Epithelial cell of esophagus (primary cell): ENCODE data around the gene DIO2.

ENCODE experiments used
- DNase-seq: peaks from one replicate; pipeline ENCODE4 v3.0.0; 2010; ENCODE audit warnings: low read depth
- H3K4me3 ChIP-seq: 2 replicates; pipeline ENCODE4 v1.5.1; 2011; ENCODE audit warnings: mild to moderate bottlenecking, low read length, control low read depth
- CTCF ChIP-seq: IDR thresholded peaks from 2 replicates; pipeline ENCODE4 v1.5.1; 2011; ENCODE audit warnings: low read depth, mild to moderate bottlenecking, low read length, control low read depth, inconsistent platforms; ENCODE audit not compliant: insufficient read depth; ENCODE audit errors: missing control alignments

Gene DIO2

DNA sequence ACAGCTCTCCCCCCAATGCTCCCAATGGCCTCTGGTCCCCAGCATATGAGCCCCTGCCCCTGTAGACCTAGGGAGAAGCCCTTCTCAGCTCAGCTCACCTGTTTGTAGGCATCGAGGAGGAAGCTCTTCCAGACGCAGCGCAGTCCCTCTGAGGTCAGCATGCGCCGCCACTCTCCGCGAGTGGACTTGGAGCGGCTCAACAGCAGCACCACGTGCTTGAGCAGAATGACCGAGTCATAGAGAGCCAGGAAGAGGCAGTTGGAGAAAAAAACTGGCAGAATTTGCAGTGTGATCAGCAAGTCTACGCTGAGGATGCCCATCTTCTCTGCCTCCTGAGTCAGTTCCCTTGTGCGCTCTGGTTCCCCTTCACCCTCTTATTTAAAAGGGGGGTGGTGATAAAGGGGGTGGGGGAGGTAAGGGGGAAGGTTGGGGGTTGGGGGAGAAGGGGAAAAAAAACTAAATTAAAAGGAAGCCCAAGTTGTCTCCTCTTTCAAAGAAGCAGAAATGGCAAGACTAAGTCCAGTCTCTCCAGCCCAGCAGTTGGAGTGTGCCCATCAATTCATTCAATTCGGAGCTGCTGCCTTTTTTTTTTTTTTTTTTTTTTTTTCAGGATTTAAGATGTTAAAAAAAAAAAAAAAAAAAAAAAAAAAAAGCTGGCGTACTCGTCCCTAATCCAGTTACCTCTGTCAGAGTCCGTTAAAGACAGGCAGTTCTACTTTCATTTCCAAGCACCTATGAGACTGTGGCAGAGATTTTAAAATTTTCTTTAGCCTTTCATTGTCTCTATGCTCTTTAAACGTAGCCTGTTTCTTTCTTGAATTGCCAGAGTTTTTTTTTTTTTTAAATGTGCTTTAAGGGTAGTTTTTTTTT is at the start of gene DIO2:
DIO2 (minus strand) TSS at position 352 of the 870 bp plus-strand sequence; CDS start at position 320, 32 bp downstream.
- TF ChIP-seq CTCF, result no peak
- DNase-seq, result peak; percentile 18
- H3K4me3 ChIP-seq, result peak within 1 kb of the TSS; percentile 0

GRCh38 chr14:80260645-80261044 is 49.3 kb upstream of the DIO2 start:
- no peak for DNase-seq
- H3K4me3 ChIP-seq, result no peak overlapping the region
- no peak for TF ChIP-seq CTCF

GRCh38 chr14:80239631-80240030 is 28.3 kb upstream of the DIO2 start:
- no peak overlapping the region for H3K4me3 ChIP-seq
- TF ChIP-seq CTCF, result no peak
- no peak for DNase-seq

- no peak for DNase-seq
- TF ChIP-seq CTCF, result no peak
- H3K4me3 ChIP-seq, result no peak overlapping the region
These were observed 25.8 kb upstream of the DIO2 start for GRCh38 chr14:80237143-80237542.

DNA sequence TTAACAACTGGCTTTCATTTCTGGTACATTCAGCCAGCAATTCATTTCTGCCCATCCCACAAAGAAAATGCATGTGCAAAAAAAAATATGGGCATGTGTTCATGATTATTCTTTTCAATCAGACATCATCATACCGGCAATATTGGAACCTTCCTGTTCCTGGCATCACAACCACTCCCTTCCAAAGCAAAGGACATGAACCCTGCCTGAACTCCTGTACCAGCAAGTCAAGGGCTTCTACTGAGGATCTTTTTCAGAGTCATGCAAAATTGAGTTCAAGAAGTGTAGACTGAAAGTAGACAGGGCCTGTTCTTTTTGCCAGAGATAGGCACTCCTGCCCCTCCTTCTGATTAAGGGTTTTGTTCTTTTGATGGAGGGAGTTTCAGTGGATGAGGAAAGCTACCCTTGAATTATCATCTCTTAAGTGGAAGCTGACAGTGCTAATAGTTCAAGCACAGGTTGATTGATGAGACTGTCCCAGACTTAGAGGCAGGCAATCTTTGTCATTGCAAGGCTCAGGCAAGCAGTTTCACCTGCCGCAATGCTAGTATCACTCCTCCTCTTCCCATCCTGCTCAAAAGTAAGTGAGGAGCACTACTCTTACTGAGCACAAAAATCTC is 22.3 kb upstream of the DIO2 start:
- DNase-seq, result no peak
- no peak for TF ChIP-seq CTCF
- H3K4me3 ChIP-seq, result no peak overlapping the region

GRCh38 chr14:80231702-80232101 is 20.4 kb upstream of the DIO2 start:
- no peak for TF ChIP-seq CTCF
- no peak for DNase-seq
- no peak overlapping the region for H3K4me3 ChIP-seq
